GM18498 (cell line): Measurements from ENCODE around the gene REPS1.

Experiments
- ATAC-seq: cut with Tn5 transposase; IDR thresholded peaks from one replicate; pipeline ENCODE4 v1.9.1; 2021; ENCODE audit warnings: mild to moderate bottlenecking, moderate library complexity; ENCODE audit not compliant: unreplicated experiment

REPS1 gene

DNA sequence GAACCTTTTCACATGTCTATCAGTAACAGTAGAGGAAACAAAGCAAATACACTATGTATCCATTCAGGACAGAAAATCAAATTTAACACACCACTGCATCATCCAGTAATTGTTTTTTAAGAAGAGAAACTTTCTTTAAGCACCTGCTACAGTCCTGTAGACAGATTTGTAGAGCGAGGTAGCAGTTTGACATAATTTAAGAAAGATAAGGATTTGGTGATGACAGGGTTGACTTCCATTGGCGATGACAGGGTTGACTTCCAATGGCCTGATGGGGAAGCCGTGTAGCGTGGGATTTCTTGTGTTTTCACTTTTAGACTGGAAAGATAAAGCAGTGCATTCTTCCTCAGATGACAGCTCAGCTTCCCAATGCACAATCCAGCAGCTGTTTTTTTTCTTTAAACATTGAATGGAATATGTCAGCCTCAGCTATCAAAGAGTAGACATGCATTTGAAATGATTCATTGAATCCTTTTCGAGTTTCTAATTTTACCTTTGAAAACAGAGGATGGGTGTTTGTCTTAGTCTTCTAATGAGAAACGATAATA is 123.6 kb downstream of the REPS1 start:
- no peak for ATAC-seq

DNA sequence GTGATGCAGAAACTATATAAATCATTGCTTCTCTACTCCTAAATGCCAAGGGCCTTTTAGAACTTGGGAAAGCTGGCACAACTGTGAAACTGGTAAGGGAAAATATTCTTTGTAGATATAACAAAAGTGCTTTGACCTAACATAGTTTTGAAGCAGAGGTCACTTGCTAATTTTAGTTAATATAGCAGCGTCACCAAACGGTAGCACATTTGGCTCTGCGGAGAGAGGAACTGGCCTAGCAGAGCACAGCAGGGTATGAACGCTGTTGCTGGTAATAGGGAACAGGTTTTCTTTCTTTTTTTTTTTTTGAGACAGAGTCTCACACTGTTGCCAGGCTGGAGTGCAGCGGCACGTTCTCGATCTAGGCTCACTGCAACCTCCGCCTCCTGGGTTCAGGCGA is 124.7 kb downstream of the REPS1 start:
- ATAC-seq: no peak

DNA sequence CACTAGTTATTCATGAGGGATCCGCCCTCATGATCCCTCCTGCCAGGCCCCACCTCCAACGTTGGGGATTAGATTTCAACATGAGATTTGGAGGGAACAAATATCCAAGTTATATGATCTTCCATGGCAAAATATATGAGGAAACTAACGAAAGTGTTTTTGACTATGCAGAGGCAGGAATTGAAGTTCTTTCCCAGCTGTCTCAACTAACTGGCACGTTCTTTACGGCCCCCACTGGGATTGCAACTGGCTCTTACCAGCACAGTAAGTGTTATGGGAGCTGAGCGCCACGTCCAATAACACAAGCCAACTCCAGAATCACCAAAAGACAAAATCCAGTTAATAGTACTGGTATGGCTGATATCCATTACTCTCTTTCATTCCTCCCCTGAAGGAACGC is 125.6 kb downstream of the REPS1 start:
- ATAC-seq: no peak

DNA sequence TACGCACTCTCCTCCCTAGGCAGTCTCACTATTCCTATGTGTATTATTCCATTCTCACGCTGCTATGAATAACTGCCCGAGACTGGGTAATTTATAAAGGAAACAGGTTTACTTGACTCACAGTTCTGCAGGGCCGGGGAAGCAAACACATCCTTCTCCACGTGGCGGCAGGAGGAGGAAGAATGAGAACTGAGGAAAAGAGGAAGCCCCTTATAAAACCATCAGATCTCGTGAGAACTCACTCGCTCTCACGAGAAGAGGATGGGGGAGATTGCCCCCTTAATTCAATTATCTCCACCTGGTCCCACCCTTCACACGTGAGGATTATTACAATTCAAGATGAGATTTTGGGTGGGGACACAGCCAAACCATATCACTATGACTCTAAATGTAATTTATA is 130.3 kb downstream of the REPS1 start:
- no peak for ATAC-seq

DNA sequence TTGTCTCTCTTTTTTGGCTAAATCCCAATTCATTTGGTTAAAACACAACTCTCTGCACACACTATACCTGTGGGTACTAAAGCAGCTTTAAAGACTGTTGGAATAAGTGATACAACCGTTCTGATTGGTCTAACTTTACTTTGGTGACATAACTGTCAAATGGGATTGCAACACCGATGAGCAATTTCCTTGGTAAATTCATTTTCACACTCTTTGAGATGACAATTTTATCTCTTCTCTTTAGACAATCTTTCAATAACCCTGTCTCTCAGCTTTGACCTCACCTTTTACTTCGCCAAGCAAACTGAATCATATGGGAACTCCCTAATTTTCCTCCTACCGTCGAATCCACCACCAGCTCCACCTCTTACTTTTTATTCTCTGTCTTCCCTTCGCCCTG is 131.4 kb downstream of the REPS1 start:
- ATAC-seq: no peak
